HFF-Myc (cell line): ENCODE measurements around the gene PTDSS2.

Experiments used
- DNase-seq: peaks from one replicate; pipeline ENCODE4 v3.0.0-alpha.2; 2011; ENCODE audit warnings: low read depth; ENCODE audit errors: extremely low read depth
- H3K4me3 ChIP-seq: replicated peaks from 2 replicates; pipeline ENCODE4 v1.5.1; 2011; ENCODE audit warnings: low read depth, mild to moderate bottlenecking, control low read depth, low read length
- TF ChIP-seq, protein P1 (sequence below): IDR thresholded peaks from 2 replicates; pipeline ENCODE4 v1.5.1; 2012; ENCODE audit warnings: mild to moderate bottlenecking, low read depth, low read length, control low read depth; ENCODE audit errors: missing control alignments

The PTDSS2 gene

DNA sequence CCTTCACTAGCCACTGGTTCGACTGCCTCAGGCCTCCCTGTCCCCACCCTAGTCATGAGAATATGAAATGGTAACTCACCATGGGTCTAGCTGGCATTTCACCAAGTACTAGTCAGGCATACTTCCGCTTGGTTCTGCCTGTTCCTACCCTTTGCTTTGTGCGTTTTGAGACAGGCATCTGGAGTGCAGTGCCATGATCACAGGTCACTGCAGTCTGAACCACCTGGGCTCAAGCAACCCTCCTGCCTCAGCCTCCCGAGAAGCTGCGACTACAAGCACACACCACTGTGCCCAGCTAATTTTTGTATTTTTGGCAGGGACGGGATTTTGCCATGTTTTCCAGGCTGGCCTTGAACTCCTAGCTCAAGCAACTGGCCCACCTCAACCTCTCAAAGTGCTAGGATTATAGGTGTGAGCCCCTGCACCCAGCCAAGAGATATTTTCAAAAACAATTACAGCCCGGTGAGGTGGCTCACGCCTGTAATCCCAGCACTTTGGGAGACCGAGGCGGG is 71.2 kb downstream of the PTDSS2 start:
- no peak overlapping the region for H3K4me3 ChIP-seq
- no peak for DNase-seq
- TF ChIP-seq, protein P1, sequence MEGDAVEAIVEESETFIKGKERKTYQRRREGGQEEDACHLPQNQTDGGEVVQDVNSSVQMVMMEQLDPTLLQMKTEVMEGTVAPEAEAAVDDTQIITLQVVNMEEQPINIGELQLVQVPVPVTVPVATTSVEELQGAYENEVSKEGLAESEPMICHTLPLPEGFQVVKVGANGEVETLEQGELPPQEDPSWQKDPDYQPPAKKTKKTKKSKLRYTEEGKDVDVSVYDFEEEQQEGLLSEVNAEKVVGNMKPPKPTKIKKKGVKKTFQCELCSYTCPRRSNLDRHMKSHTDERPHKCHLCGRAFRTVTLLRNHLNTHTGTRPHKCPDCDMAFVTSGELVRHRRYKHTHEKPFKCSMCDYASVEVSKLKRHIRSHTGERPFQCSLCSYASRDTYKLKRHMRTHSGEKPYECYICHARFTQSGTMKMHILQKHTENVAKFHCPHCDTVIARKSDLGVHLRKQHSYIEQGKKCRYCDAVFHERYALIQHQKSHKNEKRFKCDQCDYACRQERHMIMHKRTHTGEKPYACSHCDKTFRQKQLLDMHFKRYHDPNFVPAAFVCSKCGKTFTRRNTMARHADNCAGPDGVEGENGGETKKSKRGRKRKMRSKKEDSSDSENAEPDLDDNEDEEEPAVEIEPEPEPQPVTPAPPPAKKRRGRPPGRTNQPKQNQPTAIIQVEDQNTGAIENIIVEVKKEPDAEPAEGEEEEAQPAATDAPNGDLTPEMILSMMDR = no peak

DNA sequence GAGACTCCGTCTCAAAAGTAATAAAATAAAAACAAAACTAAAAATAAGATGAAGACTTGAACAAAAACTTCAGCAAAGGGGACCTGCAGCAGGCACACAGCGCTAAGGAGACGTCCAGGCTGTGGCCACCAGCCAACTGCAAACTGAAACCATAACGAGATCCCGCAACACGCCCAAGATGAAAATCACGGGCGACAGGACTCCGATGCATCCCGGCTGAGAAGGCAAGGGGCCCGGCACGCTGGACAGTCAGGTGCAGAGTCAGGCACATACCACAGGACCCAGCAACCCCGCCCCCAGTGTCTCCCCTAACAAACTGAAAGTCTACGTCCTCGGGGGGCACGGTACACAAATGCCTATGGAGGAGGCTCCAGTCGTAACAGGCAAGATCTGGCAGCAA is 76.1 kb downstream of the PTDSS2 start:
- TF ChIP-seq, protein P1 = no peak
- no peak for DNase-seq
- H3K4me3 ChIP-seq = no peak overlapping the region

DNA sequence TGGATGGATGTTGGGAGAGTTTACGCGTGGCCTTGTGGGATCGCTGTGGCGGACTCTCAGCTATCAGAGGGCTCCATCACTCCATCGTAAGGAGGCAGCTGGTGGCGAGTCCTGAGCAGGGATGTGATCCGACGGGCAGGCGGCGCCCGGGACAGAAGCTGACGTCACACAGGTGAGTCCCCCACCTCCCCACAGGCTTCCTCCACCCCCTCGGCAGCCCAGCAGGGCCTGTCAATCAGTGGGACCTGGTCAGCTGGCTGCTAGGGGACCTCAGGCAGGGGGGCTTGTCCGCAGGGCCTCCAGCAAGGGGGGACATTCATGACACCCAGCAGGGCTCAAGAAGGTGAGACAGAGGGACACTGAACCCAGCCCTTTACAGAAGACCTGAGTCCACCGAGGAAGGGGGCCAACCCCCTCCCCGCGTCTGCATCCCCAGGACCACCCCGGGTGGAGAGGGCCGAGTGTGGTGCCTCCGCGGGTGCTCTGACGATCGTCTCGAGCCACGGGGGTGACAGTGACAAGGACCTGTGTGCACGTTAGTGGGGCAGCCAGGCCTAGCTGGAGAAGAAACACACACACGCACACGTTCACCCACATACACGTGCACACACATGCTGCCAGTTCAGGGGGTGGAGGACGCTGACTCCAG is 78.2 kb downstream of the PTDSS2 start:
- H3K4me3 ChIP-seq = no peak overlapping the region
- TF ChIP-seq, protein P1 = no peak
- DNase-seq = no peak

DNA sequence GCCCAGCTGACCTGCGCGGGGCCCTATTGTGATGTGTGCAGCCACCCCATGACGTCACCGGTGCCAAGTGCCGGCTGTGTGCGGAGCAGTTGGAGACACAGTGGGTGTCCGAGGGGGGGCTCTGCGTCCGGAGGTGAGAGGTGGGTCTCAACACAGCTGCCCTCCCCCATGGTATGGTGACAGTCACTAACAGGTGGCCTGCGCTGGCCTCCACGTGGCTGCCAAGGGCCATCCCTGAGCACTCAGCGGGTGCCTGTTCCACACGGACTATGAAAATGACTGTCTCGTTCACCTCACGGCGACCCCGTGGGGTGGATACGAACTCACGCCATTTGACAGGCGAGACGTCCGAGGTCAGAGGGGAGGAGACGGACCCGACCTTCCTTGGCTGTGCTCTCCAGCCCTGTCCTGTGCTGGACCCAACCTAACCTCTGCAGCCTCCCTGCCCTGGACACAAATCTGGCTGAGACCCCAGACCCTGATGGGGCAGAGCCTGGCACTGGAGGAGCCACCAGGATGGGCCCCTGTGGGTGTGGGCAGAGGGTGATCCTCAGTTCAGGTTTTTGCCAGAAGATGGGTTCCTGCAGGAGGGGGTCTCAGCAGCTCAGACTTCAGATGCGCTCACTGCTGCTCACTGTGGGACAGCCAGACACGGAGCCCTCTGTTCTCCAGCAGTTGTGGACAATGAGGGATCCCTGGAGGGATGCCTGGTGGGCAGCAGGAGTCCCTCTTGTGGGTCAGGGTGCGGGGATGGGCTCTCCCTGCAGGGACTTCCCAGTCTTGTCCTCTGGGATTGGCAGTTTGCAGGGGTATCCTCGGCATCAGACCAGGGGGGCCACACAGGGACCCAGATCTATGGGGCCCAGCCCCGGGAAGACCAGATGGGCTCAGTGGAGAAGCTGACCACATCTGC is 79.0 kb downstream of the PTDSS2 start:
- TF ChIP-seq, protein P1 = no peak
- no peak overlapping the region for H3K4me3 ChIP-seq
- no peak for DNase-seq

DNA sequence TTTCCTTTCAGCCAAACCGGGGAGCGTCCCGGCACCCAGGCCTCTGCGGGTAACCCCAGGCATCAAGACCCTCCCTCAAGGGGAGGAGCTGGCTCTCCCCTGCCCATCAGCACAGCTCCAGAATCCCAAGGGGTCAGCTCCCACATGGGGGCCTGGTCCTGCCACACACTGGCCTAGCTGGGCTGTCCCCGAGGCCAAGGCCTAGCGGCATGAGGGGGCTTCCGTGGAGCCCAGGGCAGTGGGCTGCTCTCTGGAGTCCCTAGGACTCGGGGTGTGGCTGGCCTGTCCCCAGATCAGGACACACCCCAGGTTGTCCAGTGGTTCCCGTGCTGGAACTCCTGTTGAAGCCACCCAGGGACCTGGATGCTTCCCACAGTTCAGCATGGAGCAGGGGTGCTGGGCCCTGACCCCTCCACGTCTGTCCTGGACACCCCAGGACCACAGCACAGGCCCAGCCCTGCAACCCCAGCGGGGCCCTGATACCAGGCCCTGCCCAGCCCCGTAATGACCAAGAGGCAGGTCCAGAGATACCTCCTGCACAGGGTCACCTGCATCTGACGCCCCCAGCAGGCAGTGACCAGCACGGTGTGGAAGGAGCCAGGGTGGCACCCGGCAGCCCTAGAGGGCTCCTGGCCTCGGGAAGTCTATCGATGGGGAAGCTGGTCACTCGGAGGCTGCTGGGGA is 79.8 kb downstream of the PTDSS2 start:
- TF ChIP-seq, protein P1 = no peak
- DNase-seq = no peak
- H3K4me3 ChIP-seq = no peak overlapping the region

DNA sequence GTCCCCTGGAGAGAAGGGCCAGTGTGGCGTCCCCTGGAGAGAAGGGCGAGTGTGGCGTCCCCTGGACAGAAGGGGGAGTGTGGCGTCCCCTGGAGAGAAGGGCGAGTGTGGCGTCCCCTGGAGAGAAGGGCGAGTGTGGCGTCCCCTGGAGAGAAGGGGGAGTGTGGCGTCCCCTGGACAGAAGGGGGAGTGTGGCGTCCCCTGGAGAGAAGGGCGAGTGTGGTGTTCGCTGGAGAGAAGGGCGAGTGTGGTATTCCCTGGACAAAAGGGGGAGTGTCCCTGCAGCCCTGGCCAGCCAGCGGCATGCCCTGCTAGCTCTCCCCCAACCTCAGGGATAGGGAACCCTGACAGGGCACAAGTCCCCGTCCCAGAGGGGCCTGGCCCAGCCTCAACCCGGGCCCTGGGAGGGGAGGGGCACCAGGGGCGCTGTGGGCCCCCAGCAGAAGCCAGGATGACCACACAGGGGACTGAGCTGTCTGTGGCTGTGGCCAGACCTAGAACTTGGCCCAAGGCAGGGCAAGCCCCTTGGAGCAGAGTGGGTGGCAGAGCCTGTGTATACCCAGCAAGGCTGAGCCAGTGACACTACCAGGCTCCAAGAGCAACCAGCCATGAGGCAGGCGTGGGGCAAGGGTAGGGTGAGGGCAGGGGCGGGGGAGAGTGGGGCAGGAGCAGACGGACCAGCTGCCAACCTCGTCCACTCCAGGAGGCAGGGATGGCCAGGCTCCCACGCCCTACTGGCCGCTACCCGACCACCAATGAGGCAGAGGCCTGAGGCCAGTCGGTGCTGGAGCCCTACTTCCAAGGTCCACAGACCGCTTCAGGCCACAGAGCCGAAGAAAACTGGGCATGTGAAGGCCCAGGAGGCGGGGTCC is 81.1 kb downstream of the PTDSS2 start:
- DNase-seq = no peak
- H3K4me3 ChIP-seq = no peak overlapping the region

More for the DNA sequence above, 81.1 kb downstream of the PTDSS2 start:
- TF ChIP-seq, protein P1 = no peak
